Ovary (tissue), 9 donors: ENCODE measurements around the gene DYRK2. TPM values are rescaled to one million over a fixed set of nuclear protein-coding genes. Genes with fewer than 3 reads are reported as not detected.

Source experiments
- DNase-seq, 5 donors: peaks; one replicate each; pipeline ENCODE4 v3.0.0-alpha.2; 2019 to 2020
- H3K27ac ChIP-seq, 2 donors: fragments of 200-600 bp; one replicate each; pipeline versions ENCODE4 v1.5.1 to v1.8.0; 2019 to 2022
- H3K27me3 ChIP-seq: fragments of 200-600 bp; one replicate; pipeline ENCODE4 v1.8.0; 2022
- H3K36me3 ChIP-seq: fragments of 200-600 bp; sonication (generic); one replicate; pipeline ENCODE4 v1.5.1; 2019
- H3K4me1 ChIP-seq: one replicate; pipeline ENCODE4 v1.8.1; 2013; ENCODE audit warnings: mild to moderate bottlenecking, moderate library complexity; ENCODE audit not compliant: insufficient read depth
- H3K4me3 ChIP-seq: fragments of 200-600 bp; sonication (generic); one replicate; pipeline ENCODE4 v1.5.1; 2017
- H3K9me3 ChIP-seq, 2 donors: fragments of 200-600 bp in 1 of 2; sonication (generic) in 1 of 2; one replicate each; pipeline versions ENCODE4 v1.5.1 to v1.8.1; 2013 to 2019; ENCODE audit warnings: mild to moderate bottlenecking in 1 of 2, moderate library complexity in 1 of 2
- EP300 ChIP-seq: sonication (generic); formaldehyde crosslinking; IDR thresholded peaks from one replicate; pipeline ENCODE4 v1.6.1; 2017; ENCODE audit warnings: antibody characterized with exemption
- POLR2A ChIP-seq: fragments of 450-650 bp; IDR thresholded peaks from one replicate; pipeline ENCODE4 v1.6.1; 2017; ENCODE audit warnings: antibody characterized with exemption, mild to moderate bottlenecking, moderate library complexity
- WGBS, 3 donors: extraction: QIAGEN DNeasy Blood & Tissue Kit in 1 of 3; methylation state at CpG; one replicate each; pipeline versions ENCODE4 v1.1.5 to v1.1.7; 2013 to 2017; 5-methylcytosine and 5-hydroxymethylcytosine counted together
- intact Hi-C, 4 donors: fragments of 100-400 bp; cut with DNase I; formaldehyde crosslinking; loops; one replicate each; pipeline versions ENCODE4 v1.11.0 to v1.15.1; 2022 to 2023
- polyA plus RNA-seq, 2 donors: library from polyadenylated mRNA; stranded (reverse); fragments of 200-250 nt in 1 of 2; fragments of 350-450 nt in 1 of 2; fragmentation: Illumina TruSeq in 1 of 2; extraction: RNeasy Lipid Tissue Mini Kit (QIAGEN cat#74804) in 1 of 2; gene quantifications; one replicate each; pipeline ENCODE4 v1.2.3, GENCODE V29; 2013 to 2014
- total RNA-seq, 7 donors: library from RNA; depleted of rRNA in 2 of 7; stranded (reverse); fragments of >200 nt in 2 of 7; fragmentation: NEBNext Ultra II Directional in 3 of 7; extraction: Animal tissue kit (Norgen Biotek cat#: 25700) in 3 of 7; gene quantifications; one replicate each; pipeline versions ENCODE4 v1.1.0 to v1.2.4, GENCODE V29; 2016 to 2023
- TF ChIP-seq, protein P1 (sequence below), 3 donors: fragments of 450-650 bp in 2 of 3; fragments of 200-600 bp in 1 of 3; IDR thresholded peaks; one replicate each; pipeline versions ENCODE4 v1.5.1 to v1.8.0; 2016 to 2022; ENCODE audit warnings: antibody characterized with exemption in 3 of 3, mild to moderate bottlenecking in 1 of 3
- donor health status: DM: no; HTN: no; CAD: no; lungs with moderate emphysema.
- donor health status: DM: no; HTN: no; CAD: no.
- donor health status: Bipolar disorder and iron deficiency.
- donor health status: DM: yes; HTN: yes; CAD: no.
- donor health status: DM: no; HTN: no; CAD: no.
- donor health status: DM: yes; HTN: yes; CAD: no.

Gene DYRK2
- total and polyA plus RNA-seq, 9 donors, result 7.4 to 23.6 (median 17.7) TPM

- DNase-seq, result no peak
- Histone ChIP-seq H3K36me3 (no peaks in the 10 kb centered on the region), H3K27me3 (no peaks in the 10 kb centered on the region), H3K9me3 (no peaks in the 10 kb centered on the region), H3K4me3 (no peak overlapping the region), H3K4me1 (no peaks in the 10 kb centered on the region), H3K27ac (no peak overlapping the region)
- WGBS, 3 donors, result 67 to 88% (median 85%) methylated on average over 2 of the region's 2 CpGs
- TF ChIP-seq POLR2A (no peak), EP300 (no peak)
- TF ChIP-seq, protein P1, sequence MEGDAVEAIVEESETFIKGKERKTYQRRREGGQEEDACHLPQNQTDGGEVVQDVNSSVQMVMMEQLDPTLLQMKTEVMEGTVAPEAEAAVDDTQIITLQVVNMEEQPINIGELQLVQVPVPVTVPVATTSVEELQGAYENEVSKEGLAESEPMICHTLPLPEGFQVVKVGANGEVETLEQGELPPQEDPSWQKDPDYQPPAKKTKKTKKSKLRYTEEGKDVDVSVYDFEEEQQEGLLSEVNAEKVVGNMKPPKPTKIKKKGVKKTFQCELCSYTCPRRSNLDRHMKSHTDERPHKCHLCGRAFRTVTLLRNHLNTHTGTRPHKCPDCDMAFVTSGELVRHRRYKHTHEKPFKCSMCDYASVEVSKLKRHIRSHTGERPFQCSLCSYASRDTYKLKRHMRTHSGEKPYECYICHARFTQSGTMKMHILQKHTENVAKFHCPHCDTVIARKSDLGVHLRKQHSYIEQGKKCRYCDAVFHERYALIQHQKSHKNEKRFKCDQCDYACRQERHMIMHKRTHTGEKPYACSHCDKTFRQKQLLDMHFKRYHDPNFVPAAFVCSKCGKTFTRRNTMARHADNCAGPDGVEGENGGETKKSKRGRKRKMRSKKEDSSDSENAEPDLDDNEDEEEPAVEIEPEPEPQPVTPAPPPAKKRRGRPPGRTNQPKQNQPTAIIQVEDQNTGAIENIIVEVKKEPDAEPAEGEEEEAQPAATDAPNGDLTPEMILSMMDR (IDR thresholded peaks at IDR 0.05), result no peak
- intact Hi-C loops, result no loop called here
Observed at GRCh38 chr12:67695974-67696373, 47.4 kb downstream of the DYRK2 start.

- Histone ChIP-seq H3K4me3 (no peak overlapping the region), H3K27ac (no peak overlapping the region), H3K27me3 (no peaks in the 10 kb centered on the region), H3K36me3 (no peaks in the 10 kb centered on the region), H3K9me3 (no peaks in the 10 kb centered on the region), H3K4me1 (no peaks in the 10 kb centered on the region)
- 52 to 74% (median 67%) methylated on average over 2 of the region's 2 CpGs for WGBS, 3 donors
- intact Hi-C loops, result no loop called here
- TF ChIP-seq, protein P1 (IDR thresholded peaks at IDR 0.05), result no peak
- TF ChIP-seq POLR2A (no peak), EP300 (no peak)
- DNase-seq, result no peak
Observed at GRCh38 chr12:67697443-67697842, 48.9 kb downstream of the DYRK2 start.

DNA sequence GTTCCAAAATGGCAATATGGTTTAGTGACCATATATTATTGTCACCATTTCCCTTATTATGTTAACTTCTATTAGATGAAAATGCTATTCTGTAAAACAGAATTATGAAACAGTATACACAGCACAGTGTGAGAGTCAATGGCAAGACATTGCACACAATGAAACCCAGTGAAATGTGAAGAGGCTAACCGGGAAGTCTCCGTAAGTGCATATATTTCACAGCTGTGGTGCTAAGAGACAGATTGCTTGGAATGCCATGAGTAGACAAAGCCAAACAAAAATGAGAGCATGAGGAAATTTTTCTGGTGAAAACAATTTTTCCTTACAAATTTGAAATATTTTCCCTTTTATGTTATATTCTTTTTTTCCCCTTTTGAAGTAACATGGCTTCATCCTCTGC is 49.4 kb downstream of the DYRK2 start:
- no peak for DNase-seq
- Histone ChIP-seq H3K36me3 (no peaks in the 10 kb centered on the region), H3K27me3 (no peaks in the 10 kb centered on the region), H3K4me1 (no peaks in the 10 kb centered on the region), H3K27ac (no peak overlapping the region), H3K9me3 (no peaks in the 10 kb centered on the region), H3K4me3 (no peak overlapping the region)
- intact Hi-C loops, result no loop called here
- WGBS, 3 donors, result 22 to 38% (median 33%) methylated on average over 2 of the region's 2 CpGs
- TF ChIP-seq, protein P1 (IDR thresholded peaks at IDR 0.05), result no peak
- TF ChIP-seq EP300 (no peak), POLR2A (no peak)

GRCh38 chr12:67698672-67699581 is 50.4 kb downstream of the DYRK2 start:
- Histone ChIP-seq H3K9me3 (no peaks in the 10 kb centered on the region), H3K4me3 (no peak overlapping the region), H3K4me1 (no peaks in the 10 kb centered on the region), H3K27ac (no peak overlapping the region), H3K36me3 (no peaks in the 10 kb centered on the region), H3K27me3 (no peaks in the 10 kb centered on the region)
- DNase-seq, result no peak
- intact Hi-C loops, result no loop called here
- no peak for TF ChIP-seq POLR2A
- TF ChIP-seq, protein P1 (IDR thresholded peaks at IDR 0.05), result no peak
- TF ChIP-seq EP300, result no peak
- WGBS, 3 donors, result 67 to 72% (median 70%) methylated on average over 6 of the region's 6 CpGs
